H1 (cell line): ENCODE results near the gene RARRES2. TPM values are rescaled to one million over a fixed set of nuclear protein-coding genes. Genes with fewer than 3 reads are reported as not detected.

ENCODE experiments used
- ASH2L ChIP-seq: fragments of 200-600, 300-600 bp; sonication (generic); IDR thresholded peaks from one replicate; pipeline ENCODE4 v1.7.1; 2017; ENCODE audit warnings: low read length
- CEBPB ChIP-seq: IDR thresholded peaks from 2 replicates; pipeline ENCODE4 v1.6.1; 2012; ENCODE audit warnings: low read depth, low read length
- CHD2 ChIP-seq: IDR thresholded peaks from 2 replicates; pipeline ENCODE4 v1.6.1; 2012; ENCODE audit warnings: low read length, improper control_type of control experiment
- CREB1 ChIP-seq: IDR thresholded peaks from 2 replicates; pipeline ENCODE4 v1.6.1; 2012; ENCODE audit warnings: inconsistent platforms
- CTBP2 ChIP-seq: IDR thresholded peaks from 2 replicates; pipeline ENCODE4 v1.7.0; 2011; ENCODE audit warnings: borderline replicate concordance, mild to moderate bottlenecking, moderate library complexity, mixed read lengths, low read length; ENCODE audit not compliant: insufficient read depth, insufficient read length
- EP300 ChIP-seq, 2 experiments: IDR thresholded peaks; 1 replicate in 1 of 2; 2 replicates in 1 of 2; pipeline ENCODE4 v1.6.1; 2011 to 2012; ENCODE audit warnings: low read depth in 2 of 2, low read length in 2 of 2, mild to moderate bottlenecking in 2 of 2, borderline replicate concordance in 1 of 2, inconsistent platforms in 1 of 2, moderate library complexity in 1 of 2
- NANOG ChIP-seq: IDR thresholded peaks from 2 replicates; pipeline ENCODE4 v1.6.1; 2011; ENCODE audit warnings: low read length, low read depth, mild to moderate bottlenecking, inconsistent platforms; ENCODE audit not compliant: insufficient read depth, poor library complexity, severe bottlenecking
- POLR2A ChIP-seq, 2 experiments: IDR thresholded peaks; 1 replicate in 1 of 2; 2 replicates in 1 of 2; pipeline ENCODE4 v1.6.1; 2011; ENCODE audit warnings: low read depth in 2 of 2, low read length in 2 of 2, mild to moderate bottlenecking in 2 of 2; ENCODE audit errors: control extremely low read depth in 1 of 2
- POLR2AphosphoS5 ChIP-seq: IDR thresholded peaks from 2 replicates; pipeline ENCODE4 v1.6.1; 2011; ENCODE audit warnings: low read depth, low read length
- POU5F1 ChIP-seq: IDR thresholded peaks from 2 replicates; pipeline ENCODE4 v1.6.1; 2011; ENCODE audit warnings: low read depth, mild to moderate bottlenecking, low read length, moderate library complexity
- RAD21 ChIP-seq, 2 experiments: IDR thresholded peaks in 1 of 2; conservative IDR thresholded peaks in 1 of 2; 2 replicates each; pipeline ENCODE4 v1.6.1; 2011; ENCODE audit warnings: low read depth in 2 of 2, low read length in 2 of 2, improper control_type of control experiment in 1 of 2, inconsistent platforms in 1 of 2, mild to moderate bottlenecking in 1 of 2, moderate library complexity in 1 of 2
- RBBP5 ChIP-seq: IDR thresholded peaks from 2 replicates; pipeline ENCODE4 v1.7.1; 2012; ENCODE audit warnings: low read depth, mild to moderate bottlenecking, inconsistent platforms, low read length, moderate library complexity, borderline replicate concordance
- RFX5 ChIP-seq: IDR thresholded peaks from 2 replicates; pipeline ENCODE4 v1.6.1; 2011; ENCODE audit warnings: low read depth, low read length, improper control_type of control experiment, borderline replicate concordance
- SAP30 ChIP-seq: fragments of 300-600 bp; sonication (generic); IDR thresholded peaks from 2 replicates; pipeline ENCODE4 v1.7.1; 2012; ENCODE audit warnings: low read length, moderate library complexity, mild to moderate bottlenecking, inconsistent platforms; ENCODE audit not compliant: insufficient read depth, insufficient replicate concordance
- SP2 ChIP-seq: IDR thresholded peaks from 2 replicates; pipeline ENCODE4 v1.6.1; 2012; ENCODE audit warnings: mild to moderate bottlenecking, low read length, inconsistent platforms
- SP4 ChIP-seq: IDR thresholded peaks from 2 replicates; pipeline ENCODE4 v1.6.1; 2012; ENCODE audit warnings: low read length, inconsistent platforms
- SRF ChIP-seq: IDR thresholded peaks from 2 replicates; pipeline ENCODE4 v1.6.1; 2011; ENCODE audit warnings: mild to moderate bottlenecking, low read depth, low read length, moderate library complexity
- TAF7 ChIP-seq: optimal IDR thresholded peaks from 2 replicates; pipeline ENCODE3; 2011; ENCODE audit warnings: low read depth, mild to moderate bottlenecking, inconsistent platforms, low read length, moderate library complexity, borderline replicate concordance
- polyA plus RNA-seq, 7 experiments: library from polyadenylated mRNA; depleted of rRNA in 3 of 7; stranded (reverse) in 5 of 7; unstranded in 2 of 7; fragments of >200 nt in 5 of 7; fragments of 200-250 nt in 2 of 7; gene quantifications; 1 replicate in 5 of 7; 2 replicates in 1 of 7; 4 replicates in 1 of 7; pipeline versions ENCODE4 v1.2.1 to v1.2.3, GENCODE V29; 2011 to 2013; ENCODE audit warnings: missing spikeins in 2 of 7, mixed read lengths in 2 of 7
- total RNA-seq: library from RNA; stranded (reverse); fragmentation: NEBNext Ultra II Directional; extraction: Animal tissue kit (Norgen Biotek cat#: 25700); gene quantifications from 2 replicates; pipeline ENCODE4 v1.2.1, GENCODE V29; 2021
- TF ChIP-seq, protein P1 (sequence below): IDR thresholded peaks from 2 replicates; pipeline ENCODE4 v1.6.1; 2011; ENCODE audit warnings: low read length, improper control_type of control experiment
- TF ChIP-seq, protein P2 (sequence below): IDR thresholded peaks from 2 replicates; pipeline ENCODE4 v1.6.1; 2012; ENCODE audit warnings: low read length, inconsistent platforms

The RARRES2 gene
- total and polyA plus RNA-seq, 2 of the 8 experiments (the other 6 are each of a cell fraction or from before 2014, with no cell fraction given) = 254 to 441 TPM

DNA sequence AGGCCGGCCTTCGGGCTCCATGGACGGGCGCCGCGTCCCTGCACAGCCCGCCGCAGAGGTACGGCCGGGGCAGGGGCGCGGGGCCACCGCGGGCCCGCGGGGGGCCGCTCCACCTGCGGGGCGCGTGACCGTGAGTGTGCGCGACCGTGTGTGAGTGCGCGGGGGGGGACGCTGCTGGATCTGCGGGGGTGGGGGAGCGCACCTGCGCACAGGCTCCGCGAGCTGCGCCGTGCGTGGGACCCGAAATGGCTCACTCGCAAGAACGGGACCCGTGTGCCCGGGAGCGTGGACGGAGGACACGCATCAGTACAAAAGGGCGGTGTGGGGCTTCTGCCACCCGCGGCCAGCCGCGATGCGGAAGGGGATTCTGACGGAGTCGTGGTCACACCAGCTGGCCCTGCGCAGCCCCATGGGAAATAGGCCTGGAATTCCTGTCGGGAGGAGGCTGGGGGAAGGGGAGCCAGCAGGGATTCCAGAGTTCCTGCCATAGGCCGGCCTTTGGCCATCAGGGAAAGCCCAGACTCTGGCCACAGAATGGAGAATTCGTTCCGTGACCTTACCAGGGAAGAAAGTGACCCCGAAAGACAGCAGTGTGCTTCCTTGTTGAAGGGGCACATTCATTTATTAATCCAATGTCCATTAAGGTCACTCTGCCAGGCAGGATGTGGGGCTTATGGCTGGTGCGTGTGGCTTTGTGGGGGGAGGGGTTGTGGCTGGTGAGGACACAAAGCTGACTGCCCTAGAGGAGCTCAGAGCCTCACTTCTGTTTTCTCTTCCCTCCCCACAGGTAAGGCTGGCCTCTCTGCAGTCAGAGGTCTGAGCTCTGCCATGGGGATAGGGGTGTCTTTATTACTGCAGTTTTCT, 27.7 kb upstream of the RARRES2 start (continued):
- TF ChIP-seq NANOG (no peak), CREB1 (0 out of 2 replicates have a peak, but pooled peaks have one; percentile 44), POLR2A (IDR thresholded peaks at IDR 0.05; ENCODE audit: control extremely low read depth in 1 of 2, low read depth in 2 of 2, low read length in 2 of 2) (peak; percentile 78 to 89), CTBP2 (peak; percentile 21), POU5F1 (no peak), POLR2AphosphoS5 (peak; percentile 54; the same call in 1 of the 2 replicates), SP4 (peak; percentile 35; the same call in 1 of the 2 replicates), SAP30 (peak; percentile 90), CHD2 (peak; percentile 66; the same call in 1 of the 2 replicates), RAD21 (IDR thresholded peaks at IDR 0.05 in 1 of 2, conservative IDR thresholded peaks at IDR 0.05 in 1 of 2; ENCODE audit: low read depth in 2 of 2, low read length in 2 of 2) (peak in 1 of 2 experiments; percentile 25; a peak in 1 of 4 replicates), TAF7 (peak; percentile 19), EP300 (IDR thresholded peaks at IDR 0.05; ENCODE audit: borderline replicate concordance in 1 of 2, low read depth in 2 of 2, low read length in 2 of 2) (peak in 1 of 2 experiments; percentile 80; a peak in 1 of 3 replicates), RBBP5 (peak; percentile 88; the same call in 1 of the 2 replicates), RFX5 (no peak), SRF (no peak), SP2 (no peak), ASH2L (peak; percentile 92), CEBPB (no peak)
- TF ChIP-seq, protein P1, sequence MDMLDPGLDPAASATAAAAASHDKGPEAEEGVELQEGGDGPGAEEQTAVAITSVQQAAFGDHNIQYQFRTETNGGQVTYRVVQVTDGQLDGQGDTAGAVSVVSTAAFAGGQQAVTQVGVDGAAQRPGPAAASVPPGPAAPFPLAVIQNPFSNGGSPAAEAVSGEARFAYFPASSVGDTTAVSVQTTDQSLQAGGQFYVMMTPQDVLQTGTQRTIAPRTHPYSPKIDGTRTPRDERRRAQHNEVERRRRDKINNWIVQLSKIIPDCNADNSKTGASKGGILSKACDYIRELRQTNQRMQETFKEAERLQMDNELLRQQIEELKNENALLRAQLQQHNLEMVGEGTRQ = no peak
- TF ChIP-seq, protein P2, sequence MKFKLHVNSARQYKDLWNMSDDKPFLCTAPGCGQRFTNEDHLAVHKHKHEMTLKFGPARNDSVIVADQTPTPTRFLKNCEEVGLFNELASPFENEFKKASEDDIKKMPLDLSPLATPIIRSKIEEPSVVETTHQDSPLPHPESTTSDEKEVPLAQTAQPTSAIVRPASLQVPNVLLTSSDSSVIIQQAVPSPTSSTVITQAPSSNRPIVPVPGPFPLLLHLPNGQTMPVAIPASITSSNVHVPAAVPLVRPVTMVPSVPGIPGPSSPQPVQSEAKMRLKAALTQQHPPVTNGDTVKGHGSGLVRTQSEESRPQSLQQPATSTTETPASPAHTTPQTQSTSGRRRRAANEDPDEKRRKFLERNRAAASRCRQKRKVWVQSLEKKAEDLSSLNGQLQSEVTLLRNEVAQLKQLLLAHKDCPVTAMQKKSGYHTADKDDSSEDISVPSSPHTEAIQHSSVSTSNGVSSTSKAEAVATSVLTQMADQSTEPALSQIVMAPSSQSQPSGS = no peak; the same call in 1 of the 2 replicates
